ENCODE measurements around the gene THOC7.

Gene THOC7

GRCh38 chr3:63877737-63878393 lies 14.3 kb upstream of the THOC7 start:
- no peak for FAIRE-seq

GRCh38 chr3:63876260-63876659 lies 12.7 kb upstream of the THOC7 start:
- FAIRE-seq = no peak

DNA sequence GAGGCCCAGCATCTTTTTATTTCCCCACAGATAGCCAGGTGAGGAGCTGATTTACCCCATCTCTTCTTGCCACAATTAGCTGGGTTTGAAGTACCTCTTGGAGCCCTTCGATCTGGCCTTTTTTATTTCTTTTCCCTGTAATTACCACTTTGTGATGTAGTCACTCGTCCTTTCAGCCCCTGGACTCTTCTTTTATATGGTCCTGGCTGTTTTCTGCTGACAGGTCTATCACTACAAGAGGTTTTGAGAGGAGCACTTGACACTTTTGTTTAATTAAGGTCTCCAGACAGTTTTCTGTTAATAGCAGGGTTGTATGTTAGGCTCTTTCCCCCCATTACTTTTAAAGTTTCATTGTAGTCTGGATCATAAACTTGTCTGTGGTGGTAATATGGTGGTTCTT lies 11.9 kb upstream of the THOC7 start:
- no peak for FAIRE-seq

GRCh38 chr3:63874769-63875168 lies 11.2 kb upstream of the THOC7 start:
- no peak for FAIRE-seq

GRCh38 chr3:63872135-63872924 lies 8.7 kb upstream of the THOC7 start:
- FAIRE-seq = no peak

DNA sequence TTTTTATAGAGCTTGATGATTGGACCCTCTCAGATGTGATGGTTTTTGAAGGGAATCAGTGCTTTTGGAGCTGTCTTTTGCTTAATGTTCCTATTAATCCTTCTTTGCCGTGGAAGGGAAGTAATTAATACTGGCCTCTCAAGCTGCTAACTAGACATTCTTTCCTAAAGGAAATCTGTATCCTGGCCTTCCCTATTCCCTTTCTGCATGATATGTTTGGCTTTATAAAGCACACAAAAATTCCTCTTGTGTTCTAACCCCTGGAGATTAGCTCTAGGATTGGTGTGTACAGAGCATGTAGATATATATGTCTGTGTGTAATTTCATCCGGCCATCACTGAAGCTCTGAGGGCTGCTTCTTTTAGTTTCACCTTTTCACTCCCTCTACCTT lies 7.0 kb upstream of the THOC7 start:
- FAIRE-seq = no peak

DNA sequence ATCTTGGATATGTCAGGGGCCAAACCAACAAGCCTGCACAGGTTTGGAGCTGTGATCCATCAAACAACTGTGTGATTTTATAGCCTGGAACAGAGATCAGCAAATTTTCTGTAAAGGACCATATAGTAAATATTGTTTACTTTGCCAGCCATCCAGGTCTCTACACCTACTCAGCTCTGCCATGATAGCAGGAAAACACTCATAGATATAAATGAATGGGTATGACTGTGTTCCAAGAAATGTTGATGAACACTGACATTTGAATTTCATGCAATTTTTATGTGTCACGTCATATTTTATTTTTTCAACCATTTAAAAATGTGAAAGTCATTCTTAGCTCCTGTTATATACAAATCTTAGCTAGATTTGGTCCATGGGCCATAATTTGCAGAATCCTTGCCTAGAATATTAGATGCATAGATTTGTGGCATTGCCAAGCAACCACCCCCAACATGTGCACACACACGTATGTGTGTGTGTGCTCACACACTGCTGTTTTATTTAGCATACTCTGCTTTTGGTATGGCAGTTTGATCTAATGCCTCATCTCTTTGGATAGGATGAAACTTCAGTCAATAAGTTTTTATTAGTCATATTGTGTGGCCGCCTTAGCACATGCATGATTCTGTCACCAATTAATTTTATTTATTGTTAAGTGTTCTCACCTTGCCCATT lies 6.5 kb upstream of the THOC7 start:
- no peak for FAIRE-seq

DNA sequence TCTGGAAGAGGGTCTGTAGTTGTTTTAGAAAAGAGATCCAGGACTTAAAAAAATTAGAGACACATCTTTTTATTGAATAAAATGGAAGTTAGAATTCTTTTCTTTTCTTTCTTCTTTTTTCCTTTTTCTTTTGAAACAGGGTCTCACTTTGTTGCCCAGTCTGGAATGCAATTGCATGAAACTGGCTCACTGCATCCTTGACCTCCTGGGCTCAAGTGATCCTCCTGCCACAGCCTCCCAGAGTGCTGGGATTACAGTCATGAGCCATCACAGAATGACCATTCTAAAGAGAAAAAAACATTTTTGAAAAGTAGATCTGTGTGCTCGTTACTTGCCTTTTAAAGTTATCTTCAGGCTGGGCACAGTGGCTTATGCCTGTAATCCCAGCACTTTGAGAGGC lies 3.6 kb upstream of the THOC7 start:
- no peak for FAIRE-seq

DNA sequence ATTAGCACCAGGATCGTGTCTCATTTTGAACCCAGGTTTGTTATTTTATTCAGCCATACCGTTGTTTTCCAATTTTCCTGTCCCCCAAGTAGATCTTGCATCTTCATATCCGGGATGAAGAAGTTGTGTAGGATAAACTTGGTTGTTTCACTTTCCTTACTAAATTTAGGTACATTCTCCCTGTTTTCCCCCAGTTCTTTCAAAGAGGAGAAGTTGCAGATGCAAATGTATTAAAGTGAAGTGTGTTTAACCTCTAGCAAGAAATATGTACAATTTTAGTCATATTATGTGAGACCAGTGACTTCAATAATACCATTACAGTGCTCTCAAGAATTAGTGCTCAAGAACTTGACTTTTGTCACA lies 1.3 kb upstream of the THOC7 start:
- no peak for FAIRE-seq

DNA sequence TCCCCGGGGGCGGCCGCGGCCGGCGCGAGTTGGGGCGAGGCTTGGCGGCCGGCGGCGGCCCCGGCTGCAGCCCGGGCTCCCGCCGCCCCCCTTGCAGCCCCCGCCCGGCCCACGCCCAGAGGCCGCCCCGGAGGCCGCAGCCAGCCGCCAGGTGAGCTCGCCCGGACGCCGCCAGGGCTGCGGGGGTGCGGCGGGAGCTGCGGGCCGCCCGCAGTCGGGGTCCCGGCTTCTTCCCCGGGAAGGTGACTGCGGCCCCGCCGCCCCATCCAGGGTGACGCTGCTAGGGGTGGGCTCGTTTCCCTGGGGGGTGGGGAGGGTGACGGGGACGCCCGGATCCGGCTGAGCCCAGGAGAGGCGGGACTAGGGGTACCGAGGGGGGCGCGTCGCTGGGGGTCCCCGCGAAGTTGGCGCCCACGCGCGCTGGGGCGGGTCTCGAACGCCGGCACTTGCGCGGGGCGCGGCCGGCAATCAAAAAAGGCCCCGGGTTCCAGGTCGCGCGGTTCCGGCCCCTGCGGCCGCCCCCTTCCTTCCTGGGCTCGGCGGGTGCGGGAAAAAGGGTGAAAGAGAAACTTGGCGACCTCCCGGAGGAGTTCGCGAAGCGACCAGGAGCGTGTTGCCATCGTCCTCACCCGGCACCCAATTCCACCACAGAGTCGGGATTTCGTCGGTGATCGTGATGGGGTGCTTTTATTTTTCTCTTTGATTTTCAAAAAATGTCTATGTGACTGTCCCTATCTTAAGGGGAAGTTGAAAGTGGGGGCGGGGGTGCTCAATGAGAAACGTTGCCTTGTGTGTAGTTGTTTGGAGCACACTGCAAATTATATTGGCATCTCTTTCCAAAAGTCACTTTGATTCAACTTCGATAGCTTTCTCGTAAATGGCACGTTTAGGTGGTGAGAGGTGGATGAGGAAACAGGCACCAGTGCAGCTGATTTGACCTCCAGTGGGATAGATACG lies 681 bp upstream of the THOC7 start:
- FAIRE-seq = no peak

- FAIRE-seq = no peak
Observed at GRCh38 chr3:63862804-63863149, 828 bp downstream of the THOC7 start.

DNA sequence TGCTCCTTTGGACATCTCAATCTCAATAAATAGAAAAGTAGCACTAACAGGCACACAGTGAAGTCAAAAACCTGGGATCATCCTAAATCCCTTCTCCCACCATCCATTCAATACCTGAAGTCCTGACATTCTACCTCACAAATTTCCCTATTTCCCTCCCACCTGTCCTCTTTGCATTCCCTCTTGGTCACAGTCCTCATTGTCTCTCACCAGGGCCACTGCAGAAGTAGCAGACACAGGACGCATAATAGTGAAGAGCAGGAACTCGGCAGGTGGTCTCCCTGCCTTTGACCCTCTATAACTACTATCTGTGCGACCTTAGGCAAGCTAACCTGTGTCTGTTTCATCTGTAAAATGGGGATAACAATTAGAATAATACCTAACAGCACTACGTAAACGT lies 2.3 kb downstream of the THOC7 start:
- no peak for FAIRE-seq

- no peak for FAIRE-seq
Observed at GRCh38 chr3:63860776-63861175, 2.8 kb downstream of the THOC7 start.

- FAIRE-seq = no peak
Observed at GRCh38 chr3:63857311-63857710, 6.3 kb downstream of the THOC7 start.

DNA sequence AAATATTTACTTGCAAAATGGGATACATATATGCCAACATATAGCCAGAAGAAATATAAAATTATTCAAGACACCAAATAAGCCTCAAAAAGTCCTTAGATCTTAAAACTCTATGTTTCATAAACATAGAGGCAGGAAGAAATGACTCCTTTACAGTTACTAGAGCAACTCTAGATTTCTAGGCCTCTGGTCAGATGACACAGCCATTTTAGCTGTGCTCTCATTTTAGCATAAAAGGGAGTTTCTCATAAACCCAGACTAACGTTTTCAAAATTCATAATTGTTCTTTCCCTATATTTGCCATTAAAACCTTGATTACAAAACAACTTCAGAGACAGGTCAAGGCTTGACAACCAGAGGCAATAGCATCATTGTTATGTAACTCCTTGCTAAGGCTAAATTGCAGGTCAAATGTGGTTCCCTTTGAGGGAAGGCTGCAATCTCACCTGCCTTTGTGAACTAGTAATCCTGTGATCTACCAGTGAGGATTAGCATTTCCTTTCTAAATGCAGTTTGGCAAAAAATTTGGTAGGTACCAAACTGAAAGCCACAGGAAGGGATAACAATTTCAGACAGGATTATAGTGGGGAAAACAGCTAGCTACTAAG lies 8.2 kb downstream of the THOC7 start:
- no peak for FAIRE-seq

DNA sequence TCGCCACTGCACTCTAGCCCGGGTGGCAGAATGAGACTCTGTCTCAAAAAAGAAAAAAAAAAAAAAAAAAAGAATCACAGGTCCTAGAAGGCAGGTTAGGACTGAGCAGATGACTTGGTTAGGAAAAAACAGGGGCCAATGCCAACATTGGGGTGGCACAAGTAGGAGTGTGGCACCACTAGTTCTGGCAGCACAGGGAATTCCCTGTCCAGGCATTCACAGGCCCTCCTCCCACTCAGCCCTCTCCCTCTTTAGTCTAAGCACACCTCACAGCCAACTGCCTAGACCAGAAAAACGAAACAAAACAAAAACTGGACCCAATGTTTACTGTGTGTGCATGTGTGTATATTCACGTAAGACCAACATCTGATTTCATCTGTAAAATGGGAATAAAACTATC lies 10.5 kb downstream of the THOC7 start:
- FAIRE-seq = no peak

- FAIRE-seq = no peak
Observed at GRCh38 chr3:63851287-63851686, 12.3 kb downstream of the THOC7 start.

- FAIRE-seq = no peak
Observed at GRCh38 chr3:63849175-63849574, 14.4 kb downstream of the THOC7 start.

DNA sequence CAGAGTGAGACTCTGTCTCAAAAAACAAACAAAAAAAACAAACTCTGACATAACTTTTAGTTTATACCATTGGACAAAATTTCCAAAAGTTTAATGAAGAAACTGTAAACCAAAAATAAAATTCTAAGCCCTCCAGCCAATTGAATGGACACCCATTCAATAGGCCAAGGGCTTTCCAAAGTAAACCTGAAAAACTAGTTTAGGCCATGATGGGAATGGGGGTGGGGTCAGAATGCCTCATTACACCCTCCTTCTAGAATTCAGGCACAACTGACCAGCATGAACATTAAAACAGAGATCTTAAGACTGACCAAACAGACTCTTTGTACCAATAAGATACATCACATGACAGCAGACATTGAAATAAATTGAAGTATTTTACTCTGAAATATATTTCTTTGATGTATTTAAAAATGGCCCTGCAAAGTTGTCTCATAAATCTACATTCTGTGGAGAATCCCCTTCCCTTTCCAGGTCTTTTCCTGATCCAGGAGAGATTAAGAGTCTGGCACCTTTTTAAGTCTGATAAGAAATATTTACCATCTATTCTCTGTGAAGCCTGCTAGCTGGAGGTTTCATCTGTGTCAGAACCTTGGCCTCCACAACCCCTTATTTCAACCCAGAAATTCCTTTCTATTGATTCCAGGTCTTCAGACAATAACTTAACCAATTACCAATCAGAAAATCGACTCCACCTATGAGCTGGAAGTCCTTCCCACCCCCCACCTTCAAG lies 15.7 kb downstream of the THOC7 start:
- FAIRE-seq = no peak

GRCh38 chr3:63845215-63845614 lies 18.4 kb downstream of the THOC7 start:
- no peak for FAIRE-seq

DNA sequence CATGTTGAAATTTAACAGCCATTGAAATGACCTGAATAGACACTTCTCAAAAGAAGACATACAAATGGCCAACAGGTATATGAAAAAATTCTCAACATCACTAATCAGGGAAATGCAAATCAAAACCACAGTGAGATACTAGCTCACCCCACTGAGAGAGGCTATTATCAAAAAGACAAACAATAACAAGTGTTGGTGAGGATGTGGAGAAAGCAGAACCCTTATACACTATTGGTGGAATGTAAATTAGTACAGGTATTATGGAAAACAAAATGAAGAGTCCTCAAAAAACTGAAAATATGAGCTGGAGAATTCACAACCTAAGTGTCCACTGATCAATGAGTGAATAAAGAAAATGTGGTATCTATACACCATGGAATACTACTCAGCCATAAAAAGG lies 21.5 kb downstream of the THOC7 start:
- no peak for FAIRE-seq

DNA sequence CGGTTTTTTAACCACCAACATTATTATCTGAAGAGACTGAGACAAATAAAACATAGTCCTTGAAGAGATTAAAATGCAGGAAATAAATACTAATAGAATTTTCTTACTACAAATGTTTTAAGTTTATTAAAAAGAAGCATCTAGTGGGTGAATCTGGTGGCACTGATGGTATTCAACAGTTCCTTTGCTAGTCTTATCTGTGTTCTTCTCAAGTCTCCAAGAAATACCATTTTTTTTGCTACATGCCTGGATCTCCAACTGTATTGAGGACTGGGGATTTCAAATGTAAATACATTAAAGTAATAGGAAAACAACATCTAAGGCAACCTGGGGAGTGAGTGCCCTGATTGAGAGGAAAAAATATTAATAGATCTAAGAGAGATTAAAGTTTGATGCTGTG lies 21.9 kb downstream of the THOC7 start:
- no peak for FAIRE-seq

Data from A204.1 (cell line).